ENCODE data around the gene CCIN.

The CCIN gene

GRCh38 chr9:36193023-36193422 lies 23.8 kb downstream of the CCIN start:
- no peak for DNase-seq

GRCh38 chr9:36194326-36195000 lies 25.3 kb downstream of the CCIN start:
- no peak for DNase-seq

- DNase-seq: no peak
These were observed 35.8 kb downstream of the CCIN start for GRCh38 chr9:36204906-36205547.

GRCh38 chr9:36207016-36207415 lies 37.8 kb downstream of the CCIN start:
- DNase-seq: no peak

- no peak for DNase-seq
These were observed 38.4 kb downstream of the CCIN start for GRCh38 chr9:36207546-36208012.

- DNase-seq: no peak
These were observed 39.5 kb downstream of the CCIN start for GRCh38 chr9:36208521-36209253.

- no peak for DNase-seq
These were observed 41.5 kb downstream of the CCIN start for GRCh38 chr9:36210722-36211121.

- no peak for DNase-seq
These were observed 42.3 kb downstream of the CCIN start for GRCh38 chr9:36211510-36211909.

- no peak for DNase-seq
These were observed 44.2 kb downstream of the CCIN start for GRCh38 chr9:36213387-36213786.

- DNase-seq: no peak
These were observed 44.8 kb downstream of the CCIN start for GRCh38 chr9:36213989-36214388.

GRCh38 chr9:36214571-36214970 lies 45.4 kb downstream of the CCIN start:
- no peak for DNase-seq

GRCh38 chr9:36217256-36217968 lies 48.2 kb downstream of the CCIN start:
- DNase-seq: no peak

- no peak for DNase-seq
These were observed 48.8 kb downstream of the CCIN start for GRCh38 chr9:36218011-36218410.

GRCh38 chr9:36218411-36218901 lies 49.3 kb downstream of the CCIN start:
- no peak for DNase-seq

Data from stimulated activated CD4-positive, alpha-beta T cell treated with anti-CD3 and anti-CD28 coated beads, Interleukin-2, amount 100 ng/mL, for 48 hours (primary cell).